Measurements from ENCODE around the gene NLRX1.
"Not testable (repeated sequence)": the region's sequence is repeated elsewhere in the genome, so short reads cannot be mapped to it uniquely, and the experiment has no call there.

Gene NLRX1

GRCh38 chr11:119185981-119186634 lies 17.6 kb downstream of the NLRX1 start:
- DNase-seq: no peak

GRCh38 chr11:119187123-119187892 lies 18.8 kb downstream of the NLRX1 start:
- DNase-seq: no peak

- DNase-seq: no peak
Observed at GRCh38 chr11:119188067-119188466, 19.5 kb downstream of the NLRX1 start.

- no peak for DNase-seq
Observed at GRCh38 chr11:119188887-119189286, 20.4 kb downstream of the NLRX1 start.

- DNase-seq: no peak
Observed at GRCh38 chr11:119189393-119189792, 20.9 kb downstream of the NLRX1 start.

- DNase-seq: no peak
Observed at GRCh38 chr11:119190531-119190930, 22.0 kb downstream of the NLRX1 start.

- not testable (repeated sequence) for DNase-seq
Observed at GRCh38 chr11:119191265-119191664, 22.7 kb downstream of the NLRX1 start.

GRCh38 chr11:119192111-119192510 lies 23.6 kb downstream of the NLRX1 start:
- no peak for DNase-seq

GRCh38 chr11:119193001-119193400 lies 24.5 kb downstream of the NLRX1 start:
- no peak for DNase-seq

- DNase-seq: no peak
Observed at GRCh38 chr11:119193626-119194025, 25.1 kb downstream of the NLRX1 start.

- no peak for DNase-seq
Observed at GRCh38 chr11:119194811-119195440, 26.4 kb downstream of the NLRX1 start.

- no peak for DNase-seq
Observed at GRCh38 chr11:119195680-119196079, 27.2 kb downstream of the NLRX1 start.

- DNase-seq: peak; percentile 70 to 81
Observed at GRCh38 chr11:119196833-119197483, 28.4 kb downstream of the NLRX1 start.

- no peak for DNase-seq
Observed at GRCh38 chr11:119198925-119199324, 30.4 kb downstream of the NLRX1 start.

- DNase-seq: not testable (repeated sequence)
Observed at GRCh38 chr11:119201236-119201635, 32.7 kb downstream of the NLRX1 start.

GRCh38 chr11:119202554-119202953 lies 34.0 kb downstream of the NLRX1 start:
- no peak for DNase-seq

- DNase-seq: no peak
Observed at GRCh38 chr11:119204066-119204465, 35.5 kb downstream of the NLRX1 start.

- peak in 1 of 2 donors; percentile 6 for DNase-seq
Observed at GRCh38 chr11:119205080-119205479, 36.6 kb downstream of the NLRX1 start.

- DNase-seq: peak; percentile 90 to 96
Observed at GRCh38 chr11:119205574-119206510, 37.3 kb downstream of the NLRX1 start, which contains the start of gene CBL. TSS of gene CBL (plus strand) at chr11:119206339. CDS start at chr11:119206418, 79 bp downstream.

- DNase-seq: peak; percentile 25 to 46
Observed at GRCh38 chr11:119206511-119207414, 38.2 kb downstream of the NLRX1 start.

GRCh38 chr11:119207415-119207960 lies 39.0 kb downstream of the NLRX1 start:
- no peak for DNase-seq
